GM18519 (cell line): ENCODE results near the gene RPSA.
A peak's percentile ranks its signal among the peaks of the same experiment; 100 is the strongest.
"Not testable (repeated sequence)": the region's sequence is repeated elsewhere in the genome, so short reads cannot be mapped to it uniquely, and the experiment has no call there.

Experiments used
- ATAC-seq: cut with Tn5 transposase; IDR thresholded peaks from one replicate; pipeline ENCODE4 v1.9.1; 2021; ENCODE audit warnings: mild to moderate bottlenecking, moderate library complexity; ENCODE audit not compliant: unreplicated experiment, low FRiP score

RPSA gene

DNA sequence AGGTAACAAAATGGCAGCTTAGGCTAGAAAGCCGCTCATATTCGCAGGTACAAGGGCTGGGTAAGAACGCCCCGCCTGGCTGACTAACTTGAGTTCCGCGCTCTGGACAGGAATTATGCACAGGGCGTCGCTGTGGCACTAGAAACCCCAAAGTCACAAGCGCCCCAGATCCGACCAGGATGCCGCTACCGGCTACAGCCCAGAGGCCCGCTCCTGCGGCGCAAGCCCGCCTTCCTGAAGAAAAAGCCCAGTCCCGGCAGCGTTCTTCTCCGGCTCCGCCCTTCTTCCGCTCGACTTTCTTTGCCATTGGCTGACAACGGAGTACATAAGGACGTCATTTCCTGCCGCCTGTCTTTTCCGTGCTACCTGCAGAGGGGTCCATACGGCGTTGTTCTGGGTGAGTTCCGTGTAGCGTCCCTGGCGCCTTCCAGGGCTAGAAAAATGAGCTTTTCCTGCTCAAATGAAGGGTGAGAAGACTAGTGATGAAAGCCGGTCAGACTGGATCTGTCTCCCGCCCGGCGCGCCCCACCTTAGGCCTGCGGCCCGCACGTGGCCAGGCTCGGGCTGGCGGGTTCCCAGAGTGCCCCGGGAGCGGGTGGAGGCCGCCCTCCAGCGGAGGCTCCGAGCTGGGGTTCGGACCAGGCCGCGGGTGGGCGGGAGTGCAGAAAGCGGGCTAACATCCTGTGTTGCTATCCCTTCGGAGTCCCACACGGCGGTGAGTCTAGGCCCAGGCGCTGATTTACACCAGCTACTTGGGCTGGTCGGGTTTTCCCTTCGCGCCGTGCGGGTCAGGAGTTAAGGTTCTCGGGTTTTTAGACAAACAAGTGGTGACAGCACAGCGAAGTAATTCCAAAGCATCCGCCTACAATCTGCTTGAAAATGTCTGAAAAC lies at the start of gene RPSA:
RPSA (plus strand) TSS at position 353 of the 891 bp plus-strand sequence. CDS start 934 bp downstream, outside the sequence.
- ATAC-seq = peak; percentile 91

DNA sequence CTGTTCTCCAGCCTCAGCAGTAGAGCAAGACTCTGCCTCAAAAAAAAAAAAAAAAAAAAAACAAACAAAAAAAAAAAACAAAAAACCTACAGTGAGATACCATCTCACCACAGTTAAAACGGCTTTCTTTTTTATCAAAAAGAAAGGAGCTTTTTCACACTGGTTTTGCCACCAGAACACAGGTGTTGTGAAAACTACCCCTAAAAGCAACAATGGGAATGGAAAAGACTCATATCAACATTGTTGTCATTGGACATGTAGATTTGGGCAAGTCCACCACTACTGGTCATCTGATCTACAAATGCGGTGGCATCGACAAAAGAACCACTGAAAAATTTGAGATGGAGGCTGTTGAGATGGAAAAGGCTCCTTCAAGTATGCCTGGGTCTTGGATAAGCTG lies 48.2 kb upstream of the RPSA start:
- ATAC-seq = no peak

GRCh38 chr3:39361252-39361927 lies 45.1 kb upstream of the RPSA start:
- no peak for ATAC-seq

DNA sequence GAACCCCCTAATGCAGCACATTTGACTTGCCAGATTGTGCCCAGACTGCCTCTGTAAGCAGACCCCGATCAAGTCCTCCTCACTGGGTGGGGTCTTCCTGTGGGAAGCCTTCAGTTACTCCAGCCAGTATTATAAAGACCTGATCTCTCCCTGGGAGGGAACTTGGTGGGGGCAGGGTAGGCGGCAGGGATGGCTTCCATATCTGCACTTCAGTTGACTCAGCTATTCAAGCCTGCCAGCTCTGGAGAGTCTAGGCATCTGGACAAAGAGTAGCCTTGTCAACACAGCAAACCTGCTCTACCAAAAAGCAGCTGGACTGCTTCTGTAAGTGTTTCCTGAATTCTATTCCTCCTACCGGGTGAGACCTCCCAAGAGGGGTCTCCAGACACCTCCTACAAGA lies 44.3 kb upstream of the RPSA start:
- no peak for ATAC-seq

- ATAC-seq = no peak
Measured at GRCh38 chr3:39362812-39363211, 43.7 kb upstream of the RPSA start.

DNA sequence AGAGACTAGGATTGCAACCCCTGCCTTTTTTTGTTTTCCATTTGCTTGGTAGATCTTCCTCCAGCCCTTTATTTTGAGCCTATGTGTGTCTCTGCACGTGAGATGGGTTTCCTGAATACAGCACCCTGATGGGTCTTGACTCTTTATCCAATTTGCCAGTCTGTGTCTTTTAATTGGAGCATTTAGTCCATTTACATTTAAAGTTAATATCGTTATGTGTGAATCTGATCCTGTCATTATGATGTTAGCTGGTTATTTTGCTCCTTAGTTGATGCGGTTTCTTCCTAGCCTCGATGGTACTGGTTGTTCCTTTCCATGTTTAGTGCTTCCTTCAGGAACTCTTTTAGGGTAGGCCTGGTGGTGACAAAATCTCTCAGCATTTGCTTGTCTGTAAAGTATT lies 36.1 kb upstream of the RPSA start:
- not testable (repeated sequence) for ATAC-seq

DNA sequence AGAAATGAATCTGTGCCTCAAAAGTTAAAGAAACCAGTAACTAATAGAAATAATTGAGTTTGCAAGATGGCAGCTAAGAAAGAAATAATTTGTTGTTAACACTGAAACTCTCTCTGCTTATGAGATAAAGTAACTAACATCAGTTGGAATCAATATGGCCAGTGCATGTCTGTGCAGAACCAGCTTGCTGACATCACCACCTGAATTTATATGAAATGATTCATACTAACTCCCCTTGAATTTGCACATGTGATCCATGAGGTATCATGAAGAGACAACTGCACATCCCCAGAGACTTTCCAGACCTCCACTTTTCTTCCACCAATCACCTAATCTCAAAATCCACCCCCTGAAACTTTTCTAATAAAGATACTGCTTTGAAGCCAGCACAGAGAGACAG lies 33.7 kb upstream of the RPSA start:
- no peak for ATAC-seq

DNA sequence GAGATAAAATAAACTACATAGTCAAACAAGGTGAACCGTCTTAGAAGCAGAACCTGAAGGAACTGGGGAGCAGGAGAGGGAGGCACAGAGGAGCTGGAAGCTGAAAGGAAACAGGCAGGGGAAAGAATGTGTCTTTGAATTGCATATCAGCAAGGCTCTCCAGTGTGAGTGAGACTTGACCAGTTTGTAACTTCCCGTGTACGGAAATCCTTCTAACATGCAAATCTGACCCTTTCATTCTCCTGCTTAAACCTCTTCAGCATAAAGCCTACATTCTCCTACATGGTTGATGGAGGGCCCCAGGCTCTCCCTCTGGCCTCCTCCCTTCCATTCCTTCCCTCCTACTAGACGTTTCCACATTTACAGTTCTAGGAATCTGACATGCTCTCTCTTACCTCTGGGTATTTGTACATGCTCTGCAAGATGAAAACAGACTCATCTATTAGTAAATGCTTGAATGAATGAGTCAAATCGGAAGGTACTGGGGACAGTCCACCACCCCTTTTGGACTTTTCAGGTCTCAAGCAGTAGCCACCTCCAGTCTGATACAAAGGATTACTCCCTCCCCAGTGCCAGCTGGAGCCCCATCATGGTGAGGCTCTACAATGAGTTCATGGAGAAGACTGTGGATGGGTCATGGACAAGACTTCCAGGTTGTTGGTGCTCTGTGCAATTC lies 29.4 kb upstream of the RPSA start:
- no peak for ATAC-seq

DNA sequence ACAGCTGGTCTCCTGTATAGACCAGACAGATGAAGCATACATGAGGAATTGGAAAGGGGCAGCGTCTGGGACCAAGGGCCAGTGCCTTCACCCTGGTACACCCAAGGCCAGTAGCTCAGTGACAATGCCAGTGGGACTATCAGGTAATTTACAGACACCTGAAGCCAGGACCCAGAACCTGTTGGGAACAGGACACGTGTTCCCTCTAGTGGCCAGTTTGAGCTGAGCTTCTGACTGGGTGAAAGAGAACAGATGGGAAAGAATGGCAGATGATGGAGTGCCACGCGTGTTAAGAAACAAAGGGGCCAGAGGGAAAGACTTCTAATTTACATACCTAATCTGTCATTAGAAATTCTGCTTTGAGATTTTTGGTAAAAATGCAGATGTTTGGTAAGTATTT lies 28.4 kb upstream of the RPSA start:
- peak; percentile 56 for ATAC-seq

DNA sequence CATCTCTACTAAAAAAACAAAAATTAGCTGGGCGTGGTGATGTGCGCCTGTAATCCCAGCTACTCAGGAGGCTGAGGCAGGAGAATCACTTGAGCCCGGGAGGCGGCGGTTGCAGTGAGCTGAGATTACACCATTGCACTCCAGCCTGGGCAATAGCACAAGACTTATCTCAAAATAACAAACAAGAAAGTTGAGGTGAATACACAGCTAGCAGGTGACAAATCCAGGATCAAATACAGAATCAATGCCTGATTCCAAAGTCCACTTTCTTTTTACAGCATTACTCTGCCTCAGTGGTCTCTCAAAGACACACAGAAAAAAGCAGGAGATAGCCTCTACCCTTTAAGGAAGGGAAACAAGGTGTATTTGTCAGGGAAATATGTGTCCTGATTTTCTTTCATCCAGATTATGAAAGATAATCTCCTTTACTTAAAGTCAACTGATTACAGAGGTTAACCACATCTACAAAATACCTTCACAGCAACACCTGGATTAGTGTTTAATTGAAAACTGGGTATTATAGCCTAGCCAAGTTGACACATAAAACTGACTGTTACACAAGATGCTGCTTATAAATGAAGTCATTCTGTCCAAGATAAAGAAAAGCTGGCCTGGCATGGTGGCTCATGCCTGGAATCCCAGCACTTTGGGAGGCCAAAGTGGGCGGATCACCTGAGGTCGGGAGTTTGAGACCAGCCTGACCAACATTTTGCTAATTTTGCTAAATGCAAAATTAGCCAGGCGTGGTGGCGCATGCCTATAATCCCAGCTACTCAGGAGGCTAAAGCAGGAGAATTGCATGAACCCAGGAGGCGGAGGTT lies 27.4 kb upstream of the RPSA start:
- ATAC-seq = no peak

GRCh38 chr3:39379778-39380155 lies 26.8 kb upstream of the RPSA start:
- no peak for ATAC-seq

- no peak for ATAC-seq
Measured at GRCh38 chr3:39381432-39381831, 25.1 kb upstream of the RPSA start.

DNA sequence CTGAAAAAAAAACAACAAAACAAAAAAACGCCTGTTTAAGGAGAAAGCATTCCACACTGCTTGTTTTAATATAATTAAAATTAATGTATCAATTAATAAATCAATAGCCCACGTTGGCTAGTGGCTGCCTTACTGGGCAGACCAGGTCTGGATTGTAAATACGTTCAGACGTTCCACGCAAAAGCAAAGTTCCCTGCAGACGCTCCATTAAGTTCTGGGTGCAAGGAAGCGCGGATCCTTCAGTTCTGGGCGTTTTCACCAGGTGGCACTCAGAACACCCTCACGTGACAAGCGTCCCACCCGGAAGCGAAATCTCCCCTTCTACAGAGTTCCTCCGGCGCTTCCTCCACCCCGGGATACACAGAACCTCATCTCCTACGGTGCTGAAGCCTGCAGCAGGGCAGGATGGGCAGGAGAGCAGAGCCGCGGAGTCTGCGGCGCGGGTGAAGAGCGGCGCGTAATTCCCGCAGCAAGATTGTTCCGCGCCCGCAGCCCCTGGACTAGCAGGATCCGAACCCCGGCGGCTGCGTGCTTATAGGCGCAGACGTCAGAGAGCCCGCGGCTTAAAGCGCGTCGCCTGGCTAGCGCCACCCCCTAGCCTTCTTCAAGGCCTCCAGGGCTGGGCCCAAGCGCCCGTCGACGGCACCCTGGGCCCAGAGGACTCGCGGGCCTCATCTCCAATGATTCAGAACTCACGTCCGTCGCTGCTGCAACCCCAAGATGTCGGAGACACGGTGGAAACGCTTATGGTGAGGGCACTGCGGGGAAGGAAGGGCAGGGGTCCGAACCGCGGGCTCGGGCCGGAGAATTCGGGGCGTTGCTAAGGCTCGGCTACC lies 23.3 kb upstream of the RPSA start, which contains the start of gene SLC25A38:
SLC25A38 (plus strand) TSS at position 326 of the 836 bp plus-strand sequence; CDS start at position 681, 355 bp downstream.
- ATAC-seq = peak; percentile 63

GRCh38 chr3:39383881-39384664 lies 22.4 kb upstream of the RPSA start:
- ATAC-seq = peak; percentile 61

DNA sequence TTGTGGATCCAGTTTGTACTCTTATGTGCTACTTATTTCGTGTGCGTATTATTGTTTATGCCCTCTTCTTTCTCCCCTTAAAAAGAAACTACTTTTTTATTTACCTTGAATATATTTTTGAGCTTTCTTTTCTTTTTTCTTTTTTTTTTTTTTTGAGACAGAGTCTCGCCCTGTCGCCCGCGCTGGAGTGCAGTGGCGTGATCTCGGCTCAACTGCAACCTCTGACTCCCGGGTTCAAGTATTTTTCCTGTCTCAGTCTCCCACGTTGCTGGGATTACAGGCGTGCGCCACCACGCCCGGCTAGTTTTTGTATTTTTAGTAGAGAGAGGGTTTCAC lies 21.9 kb upstream of the RPSA start:
- ATAC-seq = no peak

DNA sequence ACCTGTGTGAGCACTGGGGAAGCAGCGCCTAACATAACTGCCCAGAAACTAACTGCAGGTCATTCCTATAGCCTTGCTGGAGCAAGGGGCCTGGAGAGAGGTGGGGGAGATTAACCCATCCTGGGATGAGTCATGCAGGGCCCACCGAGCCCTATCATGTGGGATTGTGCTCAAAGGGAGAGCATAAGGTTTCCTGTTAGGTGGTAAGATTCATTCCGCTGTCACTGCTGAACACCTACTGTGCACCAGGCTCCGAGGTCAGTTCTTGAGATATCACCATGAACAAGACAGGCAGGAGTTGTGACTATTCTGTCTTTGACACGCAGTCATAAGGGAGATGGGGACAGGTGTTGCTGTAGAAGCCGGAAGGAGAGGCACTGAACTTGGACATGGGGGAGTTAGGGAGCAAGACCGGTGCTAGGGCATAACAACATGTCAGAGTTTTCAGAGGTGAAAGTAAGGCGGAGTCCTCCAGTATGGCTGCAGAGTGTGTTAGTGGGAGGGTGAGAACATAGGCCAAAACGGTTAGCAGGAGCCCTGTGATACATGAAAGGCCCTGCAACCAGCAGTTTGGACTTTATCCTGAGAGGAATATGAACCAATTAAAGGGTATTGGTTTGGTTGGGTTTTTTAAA lies 20.9 kb upstream of the RPSA start:
- no peak for ATAC-seq

DNA sequence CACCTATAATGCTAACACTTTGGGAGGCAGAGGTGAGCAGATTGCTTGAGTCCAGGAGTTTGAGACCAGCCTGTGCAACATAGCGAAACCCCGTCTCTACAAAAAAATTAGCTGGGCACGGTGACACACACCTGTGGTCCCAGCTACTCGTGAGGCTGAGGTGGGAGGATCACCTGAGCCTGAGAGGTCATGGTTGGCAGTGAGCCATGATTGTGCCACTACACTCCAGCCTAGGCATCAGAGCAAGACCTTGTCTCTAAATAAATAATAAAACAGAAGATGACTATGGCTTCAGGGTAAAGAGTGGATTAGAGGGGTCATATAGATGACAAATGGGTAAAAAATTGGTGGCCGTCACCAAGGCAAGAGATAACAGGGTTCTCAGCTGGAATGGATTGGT lies 20.2 kb upstream of the RPSA start:
- no peak for ATAC-seq

DNA sequence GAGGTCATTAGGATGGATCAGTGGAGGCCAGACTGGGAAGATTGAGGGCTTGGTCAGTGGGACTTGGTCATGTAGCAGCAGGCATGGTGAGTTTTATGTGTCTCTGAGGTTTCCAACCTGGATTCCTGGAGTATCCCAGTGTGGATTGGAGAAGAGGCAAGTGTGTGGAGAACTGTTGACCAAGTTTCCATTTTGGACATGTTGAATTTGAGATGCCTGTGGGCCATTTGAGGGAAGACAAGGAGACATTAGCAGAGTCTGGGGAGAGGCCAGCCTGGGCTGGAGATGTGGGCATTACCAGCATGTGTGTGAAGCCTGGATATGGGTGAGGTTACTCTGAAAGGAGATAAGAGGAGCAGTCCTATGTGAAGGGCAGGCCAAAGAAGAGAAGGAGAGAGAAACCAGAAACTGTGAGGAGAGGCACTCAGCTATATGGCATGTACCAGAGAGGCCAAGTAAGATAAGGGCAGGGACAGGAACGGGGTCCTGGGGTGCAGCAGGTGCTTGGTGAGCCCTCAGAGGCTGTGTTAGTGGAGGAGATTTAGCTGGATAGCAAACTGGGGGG lies 19.0 kb upstream of the RPSA start:
- no peak for ATAC-seq
